Trophoblast cell (in vitro differentiated cells and primary cell): ENCODE measurements around the gene LIN28A.

Experiments used
- DNase-seq, 2 donors: peaks; one replicate each; pipeline ENCODE4 v3.0.0-alpha.2; 2016
- H2AFZ ChIP-seq: 2 replicates; pipeline ENCODE4 v1.6.1; 2013; ENCODE audit warnings: low read length, moderate library complexity, mild to moderate bottlenecking; ENCODE audit not compliant: insufficient read depth, poor library complexity
- H2AK5ac ChIP-seq: 2 replicates; pipeline ENCODE4 v1.6.1; 2013; ENCODE audit warnings: mild to moderate bottlenecking, low read length
- H2BK120ac ChIP-seq: 2 replicates; pipeline ENCODE4 v1.6.1; 2013; ENCODE audit warnings: low read length, mild to moderate bottlenecking, moderate library complexity; ENCODE audit not compliant: insufficient read depth, poor library complexity
- H2BK12ac ChIP-seq: 2 replicates; pipeline ENCODE4 v1.6.1; 2013; ENCODE audit warnings: mild to moderate bottlenecking, low read length, moderate library complexity
- H2BK5ac ChIP-seq: 2 replicates; pipeline ENCODE4 v1.6.1; 2013; ENCODE audit warnings: low read length, low read depth, moderate library complexity, mild to moderate bottlenecking; ENCODE audit not compliant: poor library complexity
- H3K14ac ChIP-seq: 2 replicates; pipeline ENCODE4 v1.6.1; 2013; ENCODE audit warnings: mild to moderate bottlenecking, low read length
- H3K18ac ChIP-seq: 2 replicates; pipeline ENCODE4 v1.6.1; 2013; ENCODE audit warnings: mild to moderate bottlenecking, low read length
- H3K23ac ChIP-seq: 2 replicates; pipeline ENCODE4 v1.6.1; 2013; ENCODE audit warnings: low read length
- H3K27ac ChIP-seq: 2 replicates; pipeline ENCODE4 v1.5.1; 2013; ENCODE audit warnings: low read depth, mild to moderate bottlenecking, inconsistent platforms, low read length, moderate library complexity
- H3K27me3 ChIP-seq: 2 replicates; pipeline ENCODE4 v1.6.1; 2013; ENCODE audit warnings: inconsistent platforms, mild to moderate bottlenecking, low read length, moderate library complexity; ENCODE audit not compliant: insufficient read depth
- H3K36me3 ChIP-seq, 2 experiments: 1 replicate in 1 of 2; 2 replicates in 1 of 2; pipeline ENCODE4 v1.6.1; 2013; ENCODE audit warnings: low read length in 2 of 2, mild to moderate bottlenecking in 2 of 2, moderate library complexity in 1 of 2; ENCODE audit not compliant: insufficient read depth in 2 of 2, control insufficient read depth in 1 of 2
- H3K4ac ChIP-seq: 2 replicates; pipeline ENCODE4 v1.6.1; 2013; ENCODE audit warnings: low read depth, mild to moderate bottlenecking, low read length, moderate library complexity
- H3K4me1 ChIP-seq, 2 experiments: 1 replicate in 1 of 2; 2 replicates in 1 of 2; pipeline ENCODE4 v1.6.1; 2013; ENCODE audit warnings: low read length in 2 of 2, mild to moderate bottlenecking in 2 of 2, moderate library complexity in 1 of 2; ENCODE audit not compliant: insufficient read depth in 2 of 2, control insufficient read depth in 1 of 2
- H3K4me2 ChIP-seq: 2 replicates; pipeline ENCODE4 v1.6.1; 2013; ENCODE audit warnings: inconsistent platforms, mild to moderate bottlenecking, low read length, moderate library complexity
- H3K4me3 ChIP-seq: 2 replicates; pipeline ENCODE4 v1.5.1; 2013; ENCODE audit warnings: mild to moderate bottlenecking, low read depth, low read length, inconsistent platforms
- H3K79me1 ChIP-seq: one replicate; pipeline ENCODE4 v1.6.1; 2013; ENCODE audit warnings: low read length
- H3K79me2 ChIP-seq: 2 replicates; pipeline ENCODE4 v1.6.1; 2013; ENCODE audit warnings: low read length, mild to moderate bottlenecking; ENCODE audit not compliant: control insufficient read depth, insufficient read depth, poor library complexity
- H3K9ac ChIP-seq: 2 replicates; pipeline ENCODE4 v1.6.1; 2013; ENCODE audit warnings: mild to moderate bottlenecking, low read length
- H3K9me3 ChIP-seq: 2 replicates; pipeline ENCODE4 v1.6.1; 2013; ENCODE audit warnings: low read depth, mild to moderate bottlenecking, control low read depth, inconsistent platforms, low read length; ENCODE audit not compliant: insufficient read depth
- H4K12ac ChIP-seq: 2 replicates; pipeline ENCODE4 v1.6.1; 2013; ENCODE audit warnings: low read depth, mild to moderate bottlenecking, low read length, moderate library complexity
- H4K8ac ChIP-seq: 2 replicates; pipeline ENCODE4 v1.6.1; 2013; ENCODE audit warnings: low read depth, mild to moderate bottlenecking, low read length, moderate library complexity
- H4K91ac ChIP-seq: one replicate; pipeline ENCODE4 v1.6.1; 2013; ENCODE audit warnings: low read depth, mild to moderate bottlenecking, low read length, moderate library complexity
- WGBS: extraction: QIAGEN DNeasy Blood & Tissue Kit; methylation state at CpG from one replicate; pipeline ENCODE4 v1.1.7; 2013; ENCODE audit warnings: missing lambda C conversion rate; ENCODE audit not compliant: insufficient read length, insufficient coverage; ENCODE audit errors: extremely low coverage; 5-methylcytosine and 5-hydroxymethylcytosine counted together

The LIN28A gene

GRCh38 chr1:26395754-26396153, 14.9 kb upstream of the LIN28A start:
- no CpG with 5 or more reads among the region's 8 CpGs for WGBS
- H4K91ac ChIP-seq, result no peak overlapping the region
- DNase-seq, result no peak

GRCh38 chr1:26399034-26399433, 11.6 kb upstream of the LIN28A start:
- DNase-seq, result no peak
- WGBS, result no CpG with 5 or more reads among the region's 3 CpGs

More at GRCh38 chr1:26395754-26396153, 14.9 kb upstream of the LIN28A start:
- Histone ChIP-seq H2BK120ac (no peak overlapping the region), H3K4me3 (no peak overlapping the region), H3K23ac (no peak overlapping the region), H3K4ac (no peak overlapping the region), H3K14ac (no peak overlapping the region), H3K4me1 (no peaks in the 10 kb centered on the region), H3K36me3 (no peaks in the 10 kb centered on the region), H4K12ac (no peak overlapping the region), H3K18ac (no peak overlapping the region), H3K79me2 (no peaks in the 10 kb centered on the region), H4K8ac (no peak overlapping the region), H3K27me3 (no peaks in the 10 kb centered on the region), H2AK5ac (no peak overlapping the region), H2AFZ (no peak overlapping the region), H2BK5ac (no peak overlapping the region), H3K79me1 (no peaks in the 10 kb centered on the region), H2BK12ac (no peak overlapping the region), H3K4me2 (no peak overlapping the region), H3K9ac (no peak overlapping the region), H3K9me3 (no peaks in the 10 kb centered on the region), H3K27ac (no peak overlapping the region)

DNA sequence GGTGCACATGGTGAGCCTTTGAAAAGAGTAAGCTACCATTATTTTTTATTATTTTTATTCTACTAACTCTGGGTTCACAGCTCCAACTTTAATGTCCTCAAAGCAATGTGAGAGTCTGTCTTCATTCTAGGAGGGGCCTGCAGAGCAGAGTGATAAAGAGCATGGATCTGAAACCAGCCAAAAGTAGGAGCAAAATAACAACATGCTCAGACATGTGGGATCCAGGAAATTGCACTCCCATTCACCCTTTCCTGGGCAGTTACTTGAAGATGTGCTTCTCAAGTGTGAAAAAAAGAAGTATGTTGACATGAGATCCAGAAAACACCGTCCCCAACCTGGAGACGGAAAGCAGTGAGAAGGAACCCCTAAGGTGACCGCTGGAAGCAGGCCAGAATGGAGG, 8.7 kb upstream of the LIN28A start:
- WGBS, result no CpG with 5 or more reads among the region's 3 CpGs
- Histone ChIP-seq H4K12ac (no peak overlapping the region), H3K18ac (no peak overlapping the region), H3K4ac (no peak overlapping the region), H3K36me3 (no peaks in the 10 kb centered on the region), H2BK5ac (no peak overlapping the region), H2AK5ac (no peak overlapping the region), H3K79me1 (no peaks in the 10 kb centered on the region), H3K4me1 (peaks cover 0 to 5% of the 10 kb centered on the region in 2 experiments), H3K14ac (no peak overlapping the region), H3K4me2 (no peak overlapping the region), H3K27me3 (no peaks in the 10 kb centered on the region), H4K8ac (no peak overlapping the region), H2AFZ (no peak overlapping the region), H4K91ac (no peak overlapping the region), H3K9me3 (no peaks in the 10 kb centered on the region), H3K9ac (no peak overlapping the region), H3K23ac (no peak overlapping the region), H3K27ac (no peak overlapping the region), H2BK12ac (no peak overlapping the region), H3K79me2 (no peaks in the 10 kb centered on the region), H2BK120ac (no peak overlapping the region), H3K4me3 (no peak overlapping the region)
- no peak for DNase-seq

More at GRCh38 chr1:26399034-26399433, 11.6 kb upstream of the LIN28A start:
- H3K4me3 ChIP-seq, result no peak overlapping the region
- no peak overlapping the region for H3K14ac ChIP-seq
- H4K8ac ChIP-seq, result no peak overlapping the region
- H3K27ac ChIP-seq, result no peak overlapping the region
- H4K91ac ChIP-seq, result no peak overlapping the region
- no peak overlapping the region for H3K4ac ChIP-seq
- H3K79me1 ChIP-seq, result no peaks in the 10 kb centered on the region
- H3K9me3 ChIP-seq, result no peaks in the 10 kb centered on the region
- H3K9ac ChIP-seq, result no peak overlapping the region
- H3K18ac ChIP-seq, result no peak overlapping the region
- no peaks in the 10 kb centered on the region for H3K79me2 ChIP-seq
- H2BK120ac ChIP-seq, result no peak overlapping the region
- H2AFZ ChIP-seq, result no peak overlapping the region
- no peak overlapping the region for H3K23ac ChIP-seq
- H3K27me3 ChIP-seq, result no peaks in the 10 kb centered on the region
- H2BK5ac ChIP-seq, result no peak overlapping the region
- no peak overlapping the region for H2BK12ac ChIP-seq
- H3K4me2 ChIP-seq, result no peak overlapping the region
- no peaks in the 10 kb centered on the region for H3K36me3 ChIP-seq
- H4K12ac ChIP-seq, result no peak overlapping the region
- peaks cover 0 to 5% of the 10 kb centered on the region in 2 experiments for H3K4me1 ChIP-seq
- H2AK5ac ChIP-seq, result no peak overlapping the region

DNA sequence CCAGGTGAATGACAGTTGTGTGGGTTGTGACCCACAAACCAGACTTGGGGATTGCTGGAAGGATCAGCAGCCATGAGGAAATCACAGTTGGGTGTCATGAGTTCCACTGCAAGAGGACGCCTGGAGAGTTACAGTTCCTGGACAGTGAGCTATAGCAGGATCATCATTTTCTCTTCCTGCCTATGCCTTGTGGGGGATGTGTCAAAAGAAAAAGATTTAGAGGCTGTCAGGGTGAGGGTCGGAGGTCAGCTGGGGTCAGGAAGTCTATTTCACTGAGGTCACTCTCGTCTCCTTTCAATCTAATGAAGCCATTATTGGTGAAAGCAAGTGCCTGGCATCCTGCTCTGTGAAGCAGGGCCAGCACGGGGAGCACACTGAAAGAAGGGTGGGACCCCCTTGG, 7.0 kb upstream of the LIN28A start:
- H3K4ac ChIP-seq, result no peak overlapping the region
- H3K4me3 ChIP-seq, result no peak overlapping the region
- no peak overlapping the region for H2BK5ac ChIP-seq
- no peaks in the 10 kb centered on the region for H3K27me3 ChIP-seq
- H3K4me2 ChIP-seq, result no peak overlapping the region
- no peak overlapping the region for H3K18ac ChIP-seq
- H3K4me1 ChIP-seq, result peaks cover 0 to 6% of the 10 kb centered on the region in 2 experiments
- H2BK12ac ChIP-seq, result no peak overlapping the region
- no CpG with 5 or more reads among the region's 4 CpGs for WGBS
- H3K23ac ChIP-seq, result no peak overlapping the region
- no peaks in the 10 kb centered on the region for H3K79me1 ChIP-seq
- no peak overlapping the region for H2AFZ ChIP-seq
- no peak overlapping the region for H3K14ac ChIP-seq
- no peak overlapping the region for H3K27ac ChIP-seq
- H4K91ac ChIP-seq, result no peak overlapping the region
- H4K12ac ChIP-seq, result no peak overlapping the region
- no peak overlapping the region for H3K9ac ChIP-seq
- no peaks in the 10 kb centered on the region for H3K36me3 ChIP-seq
- H3K9me3 ChIP-seq, result no peaks in the 10 kb centered on the region
- H3K79me2 ChIP-seq, result no peaks in the 10 kb centered on the region
- no peak overlapping the region for H2AK5ac ChIP-seq
- DNase-seq, result no peak
- H2BK120ac ChIP-seq, result no peak overlapping the region
- H4K8ac ChIP-seq, result no peak overlapping the region
